Measurements from ENCODE around the gene CYP19A1.

The CYP19A1 gene

DNA sequence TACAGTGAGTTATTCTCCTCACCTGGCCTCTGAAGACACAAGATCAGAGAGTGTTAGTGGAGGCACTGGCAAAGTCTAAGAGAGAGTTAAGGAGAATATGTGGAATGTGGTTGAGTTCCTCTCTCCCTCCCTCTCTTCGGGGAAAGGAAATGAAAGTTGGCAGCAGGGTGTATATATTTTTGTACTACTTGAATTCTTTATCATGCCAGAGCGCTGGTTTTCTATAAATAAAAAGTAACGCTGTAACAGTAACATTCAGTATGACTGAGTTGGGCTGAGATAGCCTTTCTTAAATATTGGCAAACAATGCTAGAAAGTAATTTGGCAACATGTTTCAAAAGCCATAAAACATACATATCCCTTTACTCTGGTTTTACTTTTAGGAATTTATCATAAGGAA is 166.2 kb downstream of the CYP19A1 start:
- DNase-seq = no peak

DNA sequence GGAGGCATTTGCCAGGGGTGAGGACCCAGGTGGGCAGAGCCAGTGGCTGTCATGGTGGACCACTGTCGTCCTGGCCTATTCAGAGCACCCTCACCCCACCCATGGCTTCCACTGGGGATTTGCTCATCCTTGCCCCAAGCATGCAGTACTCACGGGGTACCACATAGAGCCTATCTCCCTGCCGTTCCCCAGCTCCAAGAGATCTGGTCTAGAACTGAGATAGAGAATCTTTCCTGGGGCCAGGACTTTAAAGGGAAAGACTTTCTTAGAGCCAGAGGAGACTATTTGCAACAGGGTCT is 166.8 kb downstream of the CYP19A1 start:
- DNase-seq = no peak

DNA sequence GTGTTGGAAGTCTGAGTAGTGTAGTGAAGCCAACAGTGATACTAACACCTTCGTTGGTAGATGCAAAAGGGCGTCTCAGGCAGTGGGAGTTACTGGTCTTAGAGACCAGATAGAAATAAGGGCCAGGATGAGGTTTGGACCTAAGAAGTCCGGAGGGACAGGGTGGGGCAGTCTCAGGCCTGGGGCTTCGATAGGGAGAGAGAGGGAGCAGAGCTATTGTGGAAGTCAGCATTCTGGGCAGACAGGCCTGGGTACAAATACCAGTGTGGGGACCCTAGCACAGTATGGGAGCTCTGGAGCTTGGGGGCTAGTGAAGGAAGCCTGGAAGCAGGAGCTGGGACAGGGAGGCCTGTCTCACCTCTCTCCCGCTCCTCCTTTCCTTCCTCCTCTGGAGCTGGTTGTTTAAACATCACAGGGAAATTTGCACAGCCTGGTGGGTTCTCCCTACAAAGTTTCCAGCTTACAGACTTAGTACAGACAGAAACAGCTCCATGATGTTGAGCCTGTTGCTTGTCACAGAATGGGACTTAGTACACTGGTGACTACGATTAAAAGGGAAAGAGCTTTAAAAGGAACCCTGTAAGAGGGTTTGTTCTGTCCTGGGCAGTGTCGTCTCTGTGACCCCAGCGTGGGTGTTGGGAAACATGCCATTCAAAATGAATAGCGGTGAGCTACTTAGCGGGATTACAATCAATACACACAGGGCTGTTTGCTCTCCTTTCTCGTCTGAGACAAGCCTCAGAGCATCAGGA is 167.3 kb downstream of the CYP19A1 start:
- DNase-seq = no peak

DNA sequence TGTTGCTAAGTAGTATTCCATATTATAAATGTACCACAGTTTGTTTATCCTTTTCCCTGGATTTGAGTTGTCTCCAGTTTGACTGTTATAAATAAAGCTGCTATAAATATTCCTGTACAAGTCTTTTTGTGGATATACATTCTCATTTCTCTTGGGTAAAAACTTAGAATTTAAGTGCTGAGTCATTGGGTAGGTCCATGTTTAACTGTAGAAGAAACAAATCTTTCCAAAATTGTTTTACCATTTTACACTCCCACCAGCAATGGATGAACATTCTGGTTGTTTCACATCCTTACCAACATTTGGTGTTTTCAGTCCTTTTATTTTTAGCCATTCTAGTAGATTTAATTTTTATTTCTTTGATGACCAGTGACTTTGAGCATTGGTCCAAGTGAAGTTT is 169.7 kb downstream of the CYP19A1 start:
- no peak for DNase-seq

DNA sequence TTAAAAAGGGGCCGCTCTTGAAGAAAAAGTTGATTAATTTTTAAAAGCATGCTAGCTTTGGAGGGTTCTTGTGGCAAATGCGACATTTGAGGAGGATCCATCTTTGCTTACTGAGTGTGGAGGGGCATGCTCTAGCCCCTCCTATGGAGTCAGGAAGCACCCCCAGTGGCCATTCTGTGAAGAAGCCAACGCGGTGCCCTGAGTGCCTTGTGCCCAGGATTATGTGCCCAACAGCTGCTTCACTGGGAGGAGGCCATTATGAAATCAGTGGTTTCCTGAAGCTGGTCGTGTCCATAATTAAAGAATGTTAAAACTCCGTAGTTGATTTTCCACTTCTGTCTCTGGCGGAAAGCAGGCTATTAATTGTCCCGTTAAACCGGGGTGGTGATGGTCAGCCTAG is 174.6 kb downstream of the CYP19A1 start:
- no peak for DNase-seq

DNA sequence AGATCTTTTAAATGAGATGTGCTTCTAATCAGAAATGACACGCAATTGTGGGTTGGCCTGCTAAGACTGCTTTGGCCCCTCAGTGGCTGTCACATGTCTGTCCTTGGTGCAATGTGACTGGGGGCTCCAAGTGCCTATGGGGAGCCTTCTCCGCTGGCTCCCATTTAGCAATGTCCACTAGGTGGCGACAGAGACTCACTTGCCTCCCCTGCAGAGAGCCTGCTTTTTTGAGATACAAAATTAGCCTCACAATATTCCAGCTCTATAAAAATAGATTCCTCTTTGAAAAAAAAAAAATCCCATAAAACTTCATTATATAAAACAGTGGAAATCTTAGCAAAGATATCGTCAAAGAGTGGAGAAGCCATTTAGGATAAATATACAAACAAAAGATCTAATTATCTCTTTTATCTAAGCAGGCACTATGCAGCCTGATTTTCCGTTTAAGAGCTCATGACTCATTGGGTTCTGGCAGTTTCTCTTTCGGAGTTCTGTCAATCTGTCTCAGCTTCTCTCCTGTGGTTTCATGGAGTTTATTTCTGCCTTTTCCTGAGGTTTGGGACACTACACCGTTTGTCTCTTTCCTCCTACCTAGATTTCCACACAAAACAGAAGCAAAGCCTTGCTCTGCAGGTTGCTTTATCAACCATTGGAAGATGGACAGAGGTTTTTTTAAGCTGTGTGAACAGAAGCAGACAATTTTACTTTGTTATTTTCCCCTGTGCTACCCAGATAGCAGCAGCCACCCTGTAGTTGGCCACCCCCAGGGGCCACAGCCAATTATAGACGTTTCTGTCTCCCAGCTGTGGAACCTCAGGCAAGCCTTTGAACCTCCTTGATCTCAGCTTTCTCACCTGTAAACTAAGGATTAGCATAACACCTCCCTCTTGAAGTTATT is 175.3 kb downstream of the CYP19A1 start:
- DNase-seq = peak; percentile 55

DNA sequence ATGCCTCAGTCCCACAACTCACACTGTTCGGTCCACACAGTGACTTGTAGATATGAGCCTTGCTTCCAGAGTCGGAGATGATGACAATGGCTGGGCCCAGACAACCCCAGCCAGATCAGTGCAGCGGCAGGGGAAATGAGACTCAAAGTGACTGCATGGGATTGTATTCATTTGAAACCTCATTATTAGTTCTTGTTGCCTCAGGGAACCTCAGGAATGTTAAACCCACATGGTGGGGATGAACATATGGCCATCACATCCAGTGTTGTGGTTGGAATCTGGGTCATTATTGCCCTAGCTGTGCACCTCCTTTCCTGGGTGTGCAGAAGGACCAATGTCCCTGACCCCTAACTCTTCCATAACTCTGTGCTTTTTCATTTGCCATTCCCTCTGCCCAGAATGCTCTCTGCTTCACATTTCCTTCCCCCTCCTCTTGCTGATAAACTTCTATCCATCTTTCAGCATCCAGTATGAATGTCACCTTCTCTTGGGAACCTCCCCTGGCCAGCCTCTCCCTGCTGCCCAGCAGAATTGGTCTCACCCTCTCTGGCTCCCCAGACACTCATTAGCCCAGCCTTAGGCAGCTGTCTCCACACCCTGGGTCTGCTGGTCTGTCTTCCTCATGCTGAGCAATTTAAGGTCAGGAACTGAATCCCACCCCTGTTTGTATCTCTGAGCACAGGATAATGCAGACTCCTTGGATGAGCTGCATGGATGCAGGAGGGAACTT is 176.7 kb downstream of the CYP19A1 start:
- DNase-seq = no peak

DNA sequence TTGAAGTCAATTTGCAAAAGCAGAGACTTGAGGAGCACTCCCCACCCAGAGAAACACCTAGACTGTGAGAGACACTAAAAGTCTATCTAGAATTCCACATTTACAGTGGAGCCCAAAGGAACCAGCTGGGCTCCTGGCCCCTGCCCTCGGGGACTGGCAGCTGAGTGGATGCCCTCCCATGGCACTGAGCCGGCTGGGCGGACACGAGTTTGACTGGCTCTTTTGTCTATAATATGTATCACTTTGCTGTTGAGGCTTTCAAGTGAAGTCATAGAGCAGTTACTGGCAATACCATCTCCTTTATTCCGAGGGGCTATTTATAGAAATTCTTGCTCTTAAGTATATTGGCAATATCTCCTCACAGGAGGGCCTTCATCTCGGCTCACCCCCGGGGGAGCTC is 177.9 kb downstream of the CYP19A1 start:
- DNase-seq = no peak
